ENCODE data around the gene DZIP3.

GRCh38 chr3:108599677-108600409 is 10.3 kb downstream of the DZIP3 start:
- TF ChIP-seq, protein P1, sequence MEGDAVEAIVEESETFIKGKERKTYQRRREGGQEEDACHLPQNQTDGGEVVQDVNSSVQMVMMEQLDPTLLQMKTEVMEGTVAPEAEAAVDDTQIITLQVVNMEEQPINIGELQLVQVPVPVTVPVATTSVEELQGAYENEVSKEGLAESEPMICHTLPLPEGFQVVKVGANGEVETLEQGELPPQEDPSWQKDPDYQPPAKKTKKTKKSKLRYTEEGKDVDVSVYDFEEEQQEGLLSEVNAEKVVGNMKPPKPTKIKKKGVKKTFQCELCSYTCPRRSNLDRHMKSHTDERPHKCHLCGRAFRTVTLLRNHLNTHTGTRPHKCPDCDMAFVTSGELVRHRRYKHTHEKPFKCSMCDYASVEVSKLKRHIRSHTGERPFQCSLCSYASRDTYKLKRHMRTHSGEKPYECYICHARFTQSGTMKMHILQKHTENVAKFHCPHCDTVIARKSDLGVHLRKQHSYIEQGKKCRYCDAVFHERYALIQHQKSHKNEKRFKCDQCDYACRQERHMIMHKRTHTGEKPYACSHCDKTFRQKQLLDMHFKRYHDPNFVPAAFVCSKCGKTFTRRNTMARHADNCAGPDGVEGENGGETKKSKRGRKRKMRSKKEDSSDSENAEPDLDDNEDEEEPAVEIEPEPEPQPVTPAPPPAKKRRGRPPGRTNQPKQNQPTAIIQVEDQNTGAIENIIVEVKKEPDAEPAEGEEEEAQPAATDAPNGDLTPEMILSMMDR (IDR thresholded peaks at IDR 0.05), result no peak
- no peak for TF ChIP-seq POLR2A (IDR thresholded peaks at IDR 0.05)
